ENCODE results near the gene MYO9B. TPM values are rescaled to one million over a fixed set of nuclear protein-coding genes. Genes with fewer than 3 reads are reported as not detected.

The MYO9B gene
- total and polyA plus RNA-seq, 2 of the 13 experiments (the other 11 are each of a cell fraction or from before 2014, with no cell fraction given): 18.0 to 18.3 TPM

DNA sequence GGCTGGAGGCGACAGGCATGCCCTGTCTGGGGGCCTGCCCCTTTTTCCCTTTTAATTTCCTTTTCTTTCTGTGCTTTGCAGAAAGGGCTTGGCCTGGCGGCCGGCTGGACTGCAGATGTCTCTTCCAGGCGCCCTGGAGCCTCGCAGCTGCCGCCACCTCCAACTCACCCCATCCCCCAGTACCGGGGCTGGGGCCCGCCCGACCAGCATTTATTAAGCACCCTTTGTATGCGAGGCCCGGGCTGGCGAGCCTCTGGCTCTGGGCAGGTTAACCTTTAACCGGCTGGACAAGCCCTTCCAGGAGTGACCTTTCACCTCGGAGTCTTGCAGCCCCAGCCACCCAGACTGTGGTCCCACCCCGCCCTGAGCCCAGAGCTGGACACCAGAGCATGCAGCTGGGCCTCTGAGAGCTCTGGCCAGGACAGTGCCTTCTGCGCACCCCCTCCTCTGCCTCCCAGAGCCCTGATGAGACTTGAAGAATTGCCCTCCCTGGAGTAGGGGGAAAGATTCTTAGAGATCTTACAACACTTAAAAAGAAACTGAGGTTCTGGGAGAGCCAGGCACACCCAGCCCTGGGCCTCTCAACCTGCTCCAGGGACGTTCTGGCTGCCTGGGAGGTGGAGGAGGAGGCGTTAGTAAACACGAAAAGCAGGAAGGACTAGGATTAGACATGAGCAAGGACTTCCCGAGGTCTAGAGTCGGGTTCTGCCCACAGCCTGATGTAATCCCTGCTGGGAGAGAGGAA lies 171.3 kb downstream of the MYO9B start (continued):
- TF ChIP-seq, protein P1, sequence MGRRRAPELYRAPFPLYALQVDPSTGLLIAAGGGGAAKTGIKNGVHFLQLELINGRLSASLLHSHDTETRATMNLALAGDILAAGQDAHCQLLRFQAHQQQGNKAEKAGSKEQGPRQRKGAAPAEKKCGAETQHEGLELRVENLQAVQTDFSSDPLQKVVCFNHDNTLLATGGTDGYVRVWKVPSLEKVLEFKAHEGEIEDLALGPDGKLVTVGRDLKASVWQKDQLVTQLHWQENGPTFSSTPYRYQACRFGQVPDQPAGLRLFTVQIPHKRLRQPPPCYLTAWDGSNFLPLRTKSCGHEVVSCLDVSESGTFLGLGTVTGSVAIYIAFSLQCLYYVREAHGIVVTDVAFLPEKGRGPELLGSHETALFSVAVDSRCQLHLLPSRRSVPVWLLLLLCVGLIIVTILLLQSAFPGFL (CRISPR knock-in tag; IDR thresholded peaks at IDR 0.05): no peak
- TF ChIP-seq DRAP1 (CRISPR knock-in tag; IDR thresholded peaks at IDR 0.05): peak; percentile 23; the same call in 1 of the 2 replicates
- no peak for TF ChIP-seq ZNF530 (CRISPR knock-in tag; IDR thresholded peaks at IDR 0.05; ENCODE audit: low read depth)
- TF ChIP-seq JARID2 (CRISPR knock-in tag; IDR thresholded peaks at IDR 0.05; ENCODE audit: insufficient replicate concordance): no peak
- TF ChIP-seq SIN3A (IDR thresholded peaks at IDR 0.05; ENCODE audit: borderline replicate concordance, low read depth, low read length): 0 out of 2 replicates have a peak, but pooled peaks have one; percentile 43
- TF ChIP-seq, protein P2, sequence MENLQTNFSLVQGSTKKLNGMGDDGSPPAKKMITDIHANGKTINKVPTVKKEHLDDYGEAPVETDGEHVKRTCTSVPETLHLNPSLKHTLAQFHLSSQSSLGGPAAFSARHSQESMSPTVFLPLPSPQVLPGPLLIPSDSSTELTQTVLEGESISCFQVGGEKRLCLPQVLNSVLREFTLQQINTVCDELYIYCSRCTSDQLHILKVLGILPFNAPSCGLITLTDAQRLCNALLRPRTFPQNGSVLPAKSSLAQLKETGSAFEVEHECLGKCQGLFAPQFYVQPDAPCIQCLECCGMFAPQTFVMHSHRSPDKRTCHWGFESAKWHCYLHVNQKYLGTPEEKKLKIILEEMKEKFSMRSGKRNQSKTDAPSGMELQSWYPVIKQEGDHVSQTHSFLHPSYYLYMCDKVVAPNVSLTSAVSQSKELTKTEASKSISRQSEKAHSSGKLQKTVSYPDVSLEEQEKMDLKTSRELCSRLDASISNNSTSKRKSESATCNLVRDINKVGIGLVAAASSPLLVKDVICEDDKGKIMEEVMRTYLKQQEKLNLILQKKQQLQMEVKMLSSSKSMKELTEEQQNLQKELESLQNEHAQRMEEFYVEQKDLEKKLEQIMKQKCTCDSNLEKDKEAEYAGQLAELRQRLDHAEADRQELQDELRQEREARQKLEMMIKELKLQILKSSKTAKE (CRISPR knock-in tag; IDR thresholded peaks at IDR 0.05; ENCODE audit: borderline replicate concordance): peak; percentile 76
- TF ChIP-seq RORA (CRISPR knock-in tag; IDR thresholded peaks at IDR 0.05): no peak
- TF ChIP-seq ISL2 (CRISPR knock-in tag; IDR thresholded peaks at IDR 0.05): no peak; the same call in 1 of the 2 replicates
- 0 out of 2 replicates have a peak, but pooled peaks have one; percentile 7 for TF ChIP-seq SMAD3 (CRISPR knock-in tag; IDR thresholded peaks at IDR 0.05)
- TF ChIP-seq NR2F1 (CRISPR knock-in tag; IDR thresholded peaks at IDR 0.05): peak; percentile 69 to 78
- TF ChIP-seq, protein P3, sequence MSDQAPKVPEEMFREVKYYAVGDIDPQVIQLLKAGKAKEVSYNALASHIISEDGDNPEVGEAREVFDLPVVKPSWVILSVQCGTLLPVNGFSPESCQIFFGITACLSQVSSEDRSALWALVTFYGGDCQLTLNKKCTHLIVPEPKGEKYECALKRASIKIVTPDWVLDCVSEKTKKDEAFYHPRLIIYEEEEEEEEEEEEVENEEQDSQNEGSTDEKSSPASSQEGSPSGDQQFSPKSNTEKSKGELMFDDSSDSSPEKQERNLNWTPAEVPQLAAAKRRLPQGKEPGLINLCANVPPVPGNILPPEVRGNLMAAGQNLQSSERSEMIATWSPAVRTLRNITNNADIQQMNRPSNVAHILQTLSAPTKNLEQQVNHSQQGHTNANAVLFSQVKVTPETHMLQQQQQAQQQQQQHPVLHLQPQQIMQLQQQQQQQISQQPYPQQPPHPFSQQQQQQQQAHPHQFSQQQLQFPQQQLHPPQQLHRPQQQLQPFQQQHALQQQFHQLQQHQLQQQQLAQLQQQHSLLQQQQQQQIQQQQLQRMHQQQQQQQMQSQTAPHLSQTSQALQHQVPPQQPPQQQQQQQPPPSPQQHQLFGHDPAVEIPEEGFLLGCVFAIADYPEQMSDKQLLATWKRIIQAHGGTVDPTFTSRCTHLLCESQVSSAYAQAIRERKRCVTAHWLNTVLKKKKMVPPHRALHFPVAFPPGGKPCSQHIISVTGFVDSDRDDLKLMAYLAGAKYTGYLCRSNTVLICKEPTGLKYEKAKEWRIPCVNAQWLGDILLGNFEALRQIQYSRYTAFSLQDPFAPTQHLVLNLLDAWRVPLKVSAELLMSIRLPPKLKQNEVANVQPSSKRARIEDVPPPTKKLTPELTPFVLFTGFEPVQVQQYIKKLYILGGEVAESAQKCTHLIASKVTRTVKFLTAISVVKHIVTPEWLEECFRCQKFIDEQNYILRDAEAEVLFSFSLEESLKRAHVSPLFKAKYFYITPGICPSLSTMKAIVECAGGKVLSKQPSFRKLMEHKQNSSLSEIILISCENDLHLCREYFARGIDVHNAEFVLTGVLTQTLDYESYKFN (CRISPR knock-in tag; conservative IDR thresholded peaks at IDR 0.05): peak; percentile 60
- TF ChIP-seq ZFX (CRISPR knock-in tag; IDR thresholded peaks at IDR 0.05; ENCODE audit: low read depth): peak; percentile 60; the same call in 1 of the 2 replicates
- no peak for TF ChIP-seq ZNF124 (CRISPR knock-in tag; IDR thresholded peaks at IDR 0.05)
- TF ChIP-seq SIX1 (CRISPR knock-in tag; IDR thresholded peaks at IDR 0.05; ENCODE audit: borderline replicate concordance): no peak
- TF ChIP-seq ZNF766 (CRISPR knock-in tag; IDR thresholded peaks at IDR 0.05; ENCODE audit: borderline replicate concordance): no peak
- no peak for TF ChIP-seq DNMT1 (CRISPR knock-in tag; IDR thresholded peaks at IDR 0.05)
- no peak for TF ChIP-seq LCORL (IDR thresholded peaks at IDR 0.05)
- no peak; the same call in 1 of the 2 replicates for TF ChIP-seq LCORL (CRISPR knock-in tag; IDR thresholded peaks at IDR 0.05)
- peak; percentile 59; the same call in 1 of the 2 replicates for TF ChIP-seq NCOR1 (IDR thresholded peaks at IDR 0.05; ENCODE audit: borderline replicate concordance, low read length)
- peak; percentile 41; the same call in 1 of the 2 replicates for TF ChIP-seq KLF12 (CRISPR knock-in tag; IDR thresholded peaks at IDR 0.05; ENCODE audit: borderline replicate concordance)
- no peak for TF ChIP-seq ZNF557 (CRISPR knock-in tag; IDR thresholded peaks at IDR 0.05)
- TF ChIP-seq NR2F6 (IDR thresholded peaks at IDR 0.05): peak; percentile 84
- peak; percentile 87 for TF ChIP-seq NR2F6 (CRISPR knock-in tag; IDR thresholded peaks at IDR 0.05)
- TF ChIP-seq ZNF446 (CRISPR knock-in tag; IDR thresholded peaks at IDR 0.05): no peak
